Transverse colon (tissue), 4 donors: ENCODE results near the gene YTHDF2. TPM values are rescaled to one million over a fixed set of nuclear protein-coding genes. Genes with fewer than 3 reads are reported as not detected.
A peak's percentile ranks its signal among the peaks of the same experiment; 100 is the strongest.

ENCODE experiments used
- DNase-seq: peaks from one replicate; pipeline ENCODE4 v3.0.0-alpha.2; 2019
- H3K27ac ChIP-seq, 4 donors: fragments of 200-600 bp; sonication (generic); 2 replicates each; pipeline ENCODE4 v1.5.1; 2016 to 2018; ENCODE audit warnings: inconsistent platforms in 4 of 4
- H3K27me3 ChIP-seq: fragments of 200-600 bp; sonication (generic); 2 replicates; pipeline ENCODE4 v1.5.1; 2017; ENCODE audit warnings: inconsistent platforms
- H3K36me3 ChIP-seq, 4 donors: fragments of 200-600 bp; sonication (generic); 2 replicates each; pipeline ENCODE4 v1.5.1; 2017 to 2019; ENCODE audit warnings: inconsistent platforms in 4 of 4
- H3K4me1 ChIP-seq, 4 donors: fragments of 200-600 bp; sonication (generic); 2 replicates each; pipeline ENCODE4 v1.5.1; 2017 to 2020; ENCODE audit warnings: inconsistent platforms in 4 of 4
- H3K4me3 ChIP-seq, 4 donors: fragments of 200-600 bp; sonication (generic); 1 replicate in 1 of 4; 2 replicates in 3 of 4; pipeline versions ENCODE4 v1.5.1 to v1.6.1; 2017 to 2019; ENCODE audit warnings: inconsistent platforms in 4 of 4
- H3K9me3 ChIP-seq, 2 donors: fragments of 200-600 bp; sonication (generic); 2 replicates each; pipeline ENCODE4 v1.5.1; 2017 to 2019; ENCODE audit warnings: inconsistent platforms in 2 of 2
- CTCF ChIP-seq, 5 experiments: fragments of 200-600 bp in 3 of 5; fragments of 450-650 bp in 2 of 5; sonication (generic) in 3 of 5; IDR thresholded peaks; 1 replicate in 2 of 5; 2 replicates in 3 of 5; pipeline ENCODE4 v1.5.1; 2016 to 2017; ENCODE audit warnings: antibody characterized with exemption in 5 of 5, inconsistent platforms in 3 of 5, mild to moderate bottlenecking in 2 of 5, moderate library complexity in 1 of 5
- EP300 ChIP-seq: sonication (generic); formaldehyde crosslinking; IDR thresholded peaks from one replicate; pipeline ENCODE4 v1.6.1; 2017; ENCODE audit warnings: antibody characterized with exemption, low read depth
- POLR2A ChIP-seq: fragments of 450-650 bp; IDR thresholded peaks from one replicate; pipeline ENCODE4 v1.6.1; 2016; ENCODE audit warnings: antibody characterized with exemption, mild to moderate bottlenecking, moderate library complexity
- POLR2AphosphoS5 ChIP-seq, 3 donors: sonication (generic); formaldehyde crosslinking; IDR thresholded peaks; one replicate each; pipeline ENCODE4 v1.6.1; 2016; ENCODE audit warnings: antibody characterized with exemption in 3 of 3
- WGBS, 2 donors: methylation state at CpG; one replicate each; pipeline ENCODE4 v1.1.5; 2018; ENCODE audit warnings: low coverage in 1 of 2; 5-methylcytosine and 5-hydroxymethylcytosine counted together
- in situ Hi-C, 4 donors: fragments of 200-750 bp; cut with MboI; loops; one replicate each; pipeline versions ENCODE4 v1.15.0 to v1.15.1; 2017; ENCODE audit warnings: low sequenced_read_pairs in 3 of 4, low pct_ligation_motif_present in 1 of 4, low pct_unique_long_range_greater_than_20kb in 1 of 4
- intact Hi-C: fragments of 100-400 bp; cut with DNase I; formaldehyde crosslinking; loops from one replicate; pipeline ENCODE4 v1.15.1; 2023; ENCODE audit warnings: low total_unique reads
- total RNA-seq, 4 donors: library from RNA; depleted of rRNA; stranded (reverse); fragments of >200 nt; gene quantifications; one replicate each; pipeline ENCODE4 v1.1.0, GENCODE V29; 2016

YTHDF2 gene
- total RNA-seq, 4 donors from 2014 or later = 33.2 to 56.1 (median 45.8) TPM

DNA sequence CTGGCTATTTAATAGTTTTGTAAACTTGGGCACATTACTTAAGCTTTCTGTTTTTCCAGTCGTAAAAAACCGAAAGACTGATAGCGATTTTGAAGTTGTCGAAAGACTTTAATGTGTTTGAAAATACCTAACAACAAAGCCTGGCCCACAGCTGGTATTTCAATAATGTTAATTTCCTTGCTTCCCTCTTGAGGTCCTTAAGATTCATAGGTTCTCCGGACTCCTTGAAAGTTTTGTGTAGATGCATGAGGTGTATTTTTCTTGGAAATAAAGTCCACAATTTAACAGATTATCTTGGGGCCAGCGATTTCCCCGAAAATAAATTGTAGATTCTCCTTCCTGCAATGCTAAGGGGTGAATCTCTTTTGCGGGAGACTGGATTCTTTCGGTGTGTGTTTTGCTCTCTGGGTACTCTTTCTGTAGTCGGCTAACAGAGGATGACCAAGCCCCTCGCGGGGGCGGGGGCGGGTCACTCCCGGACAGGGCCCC lies 735 bp upstream of the YTHDF2 start:
- no peak for TF ChIP-seq CTCF (IDR thresholded peaks at IDR 0.05)
- no peak for TF ChIP-seq EP300
- TF ChIP-seq POLR2A = no peak
- no peak for TF ChIP-seq POLR2AphosphoS5 (IDR thresholded peaks at IDR 0.05)
- H3K4me3 ChIP-seq = peak overlapping the region; percentile 24 to 96 (median 80)
- H3K27ac ChIP-seq = peak overlapping the region; percentile 95 to 99 (median 99)
- no peak for DNase-seq
- 15 to 45% methylated on average over 5 to 15 of the region's 15 CpGs for WGBS, 2 donors
- H3K27me3 ChIP-seq = no peaks in the 10 kb centered on the region
- no peaks in the 10 kb centered on the region for H3K9me3 ChIP-seq
- in situ Hi-C loops = no loop called here
- intact Hi-C loops = no loop called here
- peaks cover 0 to 19% (median 8%) of the 10 kb centered on the region in 4 donors for H3K36me3 ChIP-seq
- H3K4me1 ChIP-seq = peaks cover 16 to 54% (median 26%) of the 10 kb centered on the region in 4 donors

GRCh38 chr1:28737307-28738132 lies 780 bp downstream of the YTHDF2 start:
- H3K4me3 ChIP-seq = peak overlapping the region; percentile 65 to 96 (median 95)
- H3K9me3 ChIP-seq = no peaks in the 10 kb centered on the region
- WGBS, 2 donors = 1% methylated on average over 18 to 53 of the region's 53 CpGs
- peak; percentile 56 for DNase-seq
- peaks cover 0 to 25% (median 11%) of the 10 kb centered on the region in 4 donors for H3K36me3 ChIP-seq
- in situ Hi-C loops = no loop called here
- intact Hi-C loops = no loop called here
- no peaks in the 10 kb centered on the region for H3K27me3 ChIP-seq
- TF ChIP-seq CTCF (IDR thresholded peaks at IDR 0.05) (no peak), EP300 (no peak), POLR2AphosphoS5 (IDR thresholded peaks at IDR 0.05) (no peak), POLR2A (no peak)
- peaks cover 16 to 61% (median 26%) of the 10 kb centered on the region in 4 donors for H3K4me1 ChIP-seq
- peak overlapping the region; percentile 95 to 99 (median 99) for H3K27ac ChIP-seq

- no peak overlapping the region for H3K27ac ChIP-seq
- DNase-seq = no peak
- intact Hi-C loops (no loop called here), in situ Hi-C loops (no loop called here)
- no peaks in the 10 kb centered on the region for H3K27me3 ChIP-seq
- H3K4me3 ChIP-seq = no peak overlapping the region
- H3K4me1 ChIP-seq = peaks cover 16 to 69% (median 35%) of the 10 kb centered on the region in 4 donors
- TF ChIP-seq CTCF (IDR thresholded peaks at IDR 0.05) (no peak), EP300 (no peak), POLR2A (no peak), POLR2AphosphoS5 (IDR thresholded peaks at IDR 0.05) (no peak)
- no peaks in the 10 kb centered on the region for H3K9me3 ChIP-seq
- peaks cover 0 to 47% (median 19%) of the 10 kb centered on the region in 4 donors for H3K36me3 ChIP-seq
These were observed 3.4 kb downstream of the YTHDF2 start for GRCh38 chr1:28740118-28740517.

DNA sequence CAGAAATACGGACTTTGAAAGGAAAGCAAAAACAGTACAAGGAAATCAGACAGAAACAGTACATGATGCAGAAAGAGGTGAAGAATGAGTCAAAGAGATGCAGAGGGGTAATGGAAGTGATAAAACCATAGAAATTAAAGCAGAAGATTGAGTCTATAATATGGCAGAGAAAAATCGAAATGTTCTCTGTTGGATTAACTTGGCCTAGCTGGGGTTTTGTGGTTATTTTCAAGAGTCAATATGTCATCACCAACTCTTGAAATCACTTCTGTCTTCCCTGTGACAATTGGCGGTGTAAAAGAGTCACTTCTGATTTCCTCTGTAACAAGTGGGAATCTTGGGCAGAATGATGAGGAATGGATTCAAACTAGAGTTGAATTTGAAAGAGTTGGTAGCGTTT lies 7.4 kb downstream of the YTHDF2 start:
- no peaks in the 10 kb centered on the region for H3K27me3 ChIP-seq
- intact Hi-C loops = no loop called here
- H3K36me3 ChIP-seq = peaks cover 0 to 41% (median 15%) of the 10 kb centered on the region in 4 donors

More for the DNA sequence above, 7.4 kb downstream of the YTHDF2 start:
- DNase-seq = no peak
- WGBS, 2 donors = 62 to 65% methylated on average over 4 of the region's 4 CpGs
- no peak for TF ChIP-seq POLR2A
- Histone ChIP-seq H3K27ac (no peak overlapping the region), H3K4me1 (peaks cover 16 to 85% (median 51%) of the 10 kb centered on the region in 4 donors), H3K9me3 (no peaks in the 10 kb centered on the region), H3K4me3 (no peak overlapping the region)
- in situ Hi-C loops = no loop called here
